Activated gamma-delta T cell treated with Interleukin-2 at 50 U/mL for 16 hours (primary cell): ENCODE data around the gene ULK4.

ENCODE experiments used
- DNase-seq: peaks from one replicate; pipeline ENCODE4 v3.0.0-alpha.2; 2020

ULK4 gene

DNA sequence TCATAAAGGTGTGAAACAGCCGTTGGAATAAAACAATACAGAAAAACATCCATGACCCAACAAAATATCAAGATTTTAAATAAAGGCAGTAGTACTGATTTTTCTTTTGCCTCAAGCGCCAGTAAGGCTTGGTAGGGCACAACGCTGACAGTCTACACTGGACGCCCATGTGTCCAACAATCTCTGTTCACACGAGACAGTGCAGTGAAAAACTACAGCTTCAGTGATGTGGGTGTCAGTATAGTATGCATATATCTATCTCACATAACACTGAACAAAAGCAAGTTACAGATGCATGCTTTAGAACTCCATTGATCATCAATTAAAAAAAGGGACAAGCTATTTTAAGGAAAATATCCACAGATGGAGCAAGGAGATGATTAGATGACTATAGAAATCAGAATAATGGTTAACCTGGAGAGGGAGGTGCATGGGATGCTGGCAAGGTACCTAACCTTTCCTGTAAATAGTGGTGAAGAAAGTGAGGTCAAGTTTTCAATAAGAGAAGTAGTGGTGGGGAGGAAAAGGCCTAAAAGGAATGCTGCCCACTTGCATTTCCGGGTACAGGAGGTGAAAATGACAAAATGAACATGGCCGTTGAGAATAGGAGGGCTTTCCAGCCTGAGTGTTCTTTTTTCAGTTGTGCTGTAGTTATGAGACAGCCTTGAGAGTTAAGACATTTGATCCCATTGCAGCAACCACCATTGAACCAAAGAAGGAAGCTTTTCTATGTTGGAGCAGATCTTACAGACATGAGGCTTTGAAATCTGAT is 719.9 kb downstream of the ULK4 start:
- no peak for DNase-seq

DNA sequence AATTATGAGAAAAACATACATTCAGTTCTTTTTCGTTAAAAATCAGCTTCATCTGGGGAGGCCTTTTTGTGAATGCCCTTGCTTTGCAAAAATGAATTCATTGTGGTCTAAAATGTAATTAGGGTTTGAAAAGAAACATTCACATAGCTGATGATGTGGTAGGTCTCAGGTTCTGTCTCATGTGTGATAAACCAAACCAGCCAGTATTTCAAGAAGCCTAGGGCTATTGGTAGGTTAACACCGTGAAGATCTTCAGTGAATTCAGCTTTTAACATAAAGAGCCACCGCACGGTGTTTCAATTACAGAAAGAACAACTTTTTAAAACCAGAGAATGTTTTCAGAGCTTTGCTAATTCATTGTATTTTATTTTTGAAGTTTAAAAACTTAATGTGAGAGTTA is 720.7 kb downstream of the ULK4 start:
- no peak for DNase-seq

DNA sequence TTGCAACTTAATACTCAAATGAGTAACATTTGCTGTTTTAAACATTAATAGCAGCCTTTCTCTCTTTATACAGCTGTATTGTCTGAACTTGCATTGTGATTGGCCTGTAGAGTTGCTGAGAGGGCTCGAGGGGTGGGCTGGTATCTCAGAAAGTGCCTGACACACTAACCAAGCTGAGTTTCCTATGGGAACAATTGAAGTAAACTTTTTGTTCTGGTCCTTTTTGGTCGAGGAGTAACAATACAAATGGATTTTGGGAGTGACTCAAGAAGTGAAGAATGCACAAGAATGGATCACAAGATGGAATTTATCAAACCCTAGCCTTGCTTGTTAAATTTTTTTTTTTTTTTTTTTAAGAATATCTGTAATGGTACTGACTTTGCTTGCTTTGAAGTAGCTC is 722.3 kb downstream of the ULK4 start:
- DNase-seq: no peak

DNA sequence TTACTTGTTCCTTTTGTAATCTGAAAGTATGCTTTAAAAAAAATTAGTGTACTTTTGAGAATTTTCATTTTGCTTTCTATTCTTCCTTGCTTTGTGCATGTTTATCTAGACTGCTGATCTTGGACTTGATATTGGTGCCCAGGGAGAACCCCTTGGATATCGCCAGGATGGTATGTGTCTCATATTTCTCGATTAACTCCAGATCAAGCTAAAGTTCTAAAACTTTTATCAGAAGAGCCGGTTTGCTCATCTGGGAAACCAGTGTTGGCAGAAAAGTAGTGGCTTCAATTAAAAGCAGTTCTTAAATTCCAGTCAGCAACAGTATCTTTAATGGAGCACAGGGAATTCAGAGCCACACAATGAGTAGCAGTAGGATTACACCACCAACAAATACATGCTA is 724.0 kb downstream of the ULK4 start:
- DNase-seq: no peak

DNA sequence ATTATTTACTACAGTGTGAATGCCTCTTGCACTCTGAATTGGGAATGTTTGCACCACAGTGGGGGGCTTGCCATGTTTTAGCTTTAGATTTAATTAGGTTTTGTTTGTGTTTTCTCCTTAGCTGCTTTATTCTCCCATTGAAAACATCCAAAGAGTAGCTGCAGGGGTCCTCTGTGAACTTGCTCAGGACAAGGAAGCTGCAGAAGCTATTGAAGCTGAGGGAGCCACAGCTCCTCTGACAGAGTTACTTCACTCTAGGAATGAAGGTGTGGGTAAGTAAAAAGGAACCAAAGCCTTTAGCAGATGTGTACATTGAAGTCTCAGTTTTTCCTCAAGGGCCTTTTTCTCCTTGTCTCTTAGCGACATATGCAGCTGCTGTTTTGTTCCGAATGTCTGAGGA is 725.7 kb downstream of the ULK4 start:
- no peak for DNase-seq

DNA sequence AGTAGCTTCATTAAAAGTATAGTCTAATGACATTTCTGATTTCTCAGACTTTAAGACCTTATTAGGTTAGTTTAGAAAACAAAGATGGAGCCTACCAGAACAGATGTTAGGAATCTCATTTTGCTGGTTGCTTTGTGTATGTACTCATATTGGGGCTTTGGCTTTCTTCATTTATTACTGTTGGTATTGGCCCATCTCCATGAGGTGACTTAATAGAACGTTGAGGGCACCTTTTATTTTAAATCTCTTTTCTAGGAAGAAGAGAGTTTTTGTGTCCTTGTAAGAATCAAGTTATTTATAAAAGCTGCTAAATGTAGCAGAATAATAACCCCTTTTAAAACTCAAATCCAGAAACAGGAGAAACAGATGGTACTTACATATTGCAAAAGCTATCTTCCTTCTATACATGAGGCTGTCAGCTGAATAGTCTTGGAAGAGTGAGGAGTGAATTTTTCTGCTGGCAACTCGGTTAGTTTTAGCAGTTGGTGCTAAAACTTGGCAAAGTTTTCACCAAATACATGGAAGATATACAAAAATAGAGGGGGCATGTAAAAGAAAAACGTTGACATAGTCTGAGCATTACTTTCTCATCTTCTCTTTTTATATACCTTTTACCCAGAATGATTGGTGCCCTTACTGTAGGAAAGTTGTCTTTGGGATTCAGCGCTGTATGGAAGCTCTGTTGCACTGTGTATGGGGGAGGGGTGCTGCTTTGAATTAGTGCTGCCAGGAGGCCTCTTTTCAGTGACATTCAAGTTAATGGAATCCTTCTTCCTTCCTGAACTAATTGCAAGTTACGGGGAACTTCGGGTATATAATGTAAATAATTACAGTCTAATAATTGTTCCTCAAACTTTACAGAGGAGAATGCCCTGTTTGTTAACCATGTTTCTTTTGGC is 726.8 kb downstream of the ULK4 start:
- no peak for DNase-seq

DNA sequence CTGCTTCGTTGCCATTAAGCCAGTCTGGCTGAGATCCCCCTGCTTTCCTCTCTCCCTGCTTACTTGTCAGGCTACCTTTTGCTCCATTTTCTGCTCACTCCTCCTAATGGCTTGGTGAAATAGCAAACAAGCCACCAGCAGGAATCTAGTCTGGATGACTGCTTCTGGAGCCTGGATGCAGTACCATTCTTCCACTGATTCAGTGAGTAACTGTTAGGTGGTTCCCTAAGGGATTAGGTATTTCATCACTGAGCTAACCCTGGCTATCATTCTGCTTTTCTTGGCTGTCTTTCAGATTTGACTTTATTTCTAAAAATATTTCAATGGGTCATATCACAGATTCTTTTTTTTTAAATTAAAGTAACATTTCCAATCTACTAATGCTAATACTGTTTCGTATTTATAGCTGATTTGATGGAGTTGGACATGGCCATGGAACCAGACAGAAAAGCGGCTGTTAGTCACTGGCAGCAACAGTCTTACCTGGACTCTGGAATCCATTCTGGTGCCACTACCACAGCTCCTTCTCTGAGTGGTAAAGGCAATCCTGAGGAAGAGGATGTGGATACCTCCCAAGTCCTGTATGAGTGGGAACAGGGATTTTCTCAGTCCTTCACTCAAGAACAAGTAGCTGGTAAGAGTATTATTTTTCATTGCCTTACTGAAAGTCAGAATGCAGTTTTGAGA is 737.6 kb downstream of the ULK4 start:
- DNase-seq: no peak

DNA sequence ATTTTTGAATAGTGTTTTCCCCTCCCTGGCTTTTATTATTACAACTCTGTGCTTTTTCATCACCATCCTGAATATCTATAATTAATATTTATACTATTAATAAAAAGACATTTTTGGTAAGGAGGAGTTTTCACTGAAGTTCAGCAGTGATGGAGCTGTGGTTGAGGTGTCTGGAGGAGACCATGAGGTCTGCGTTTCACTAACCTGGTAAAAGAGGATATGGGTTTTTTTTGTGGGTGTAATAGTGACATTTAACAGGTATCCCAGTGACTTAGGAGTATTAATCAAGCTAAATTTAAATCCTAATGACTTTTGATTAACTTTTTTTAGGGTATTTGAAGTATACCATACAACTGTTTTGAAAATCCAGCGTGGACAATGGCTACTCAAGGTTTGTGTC is 738.2 kb downstream of the ULK4 start:
- no peak for DNase-seq

DNA sequence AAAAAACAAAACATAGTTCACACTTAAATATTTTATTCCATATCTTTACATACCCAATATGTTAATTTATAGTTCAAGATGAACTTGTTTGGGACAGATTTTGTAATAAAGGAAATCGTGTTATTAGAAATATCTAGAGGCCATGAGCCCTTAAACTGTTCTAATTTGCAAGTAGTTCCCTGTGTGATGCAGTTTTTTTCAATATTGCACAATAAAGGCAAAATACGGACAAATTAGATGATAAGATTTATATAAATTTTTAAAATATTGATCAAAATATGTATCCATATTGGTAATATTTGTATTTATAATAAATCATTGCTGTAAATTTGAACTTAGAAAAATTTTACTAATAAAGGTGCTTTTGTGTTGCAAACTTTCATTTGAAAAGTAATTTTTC is 738.8 kb downstream of the ULK4 start:
- DNase-seq: no peak

DNA sequence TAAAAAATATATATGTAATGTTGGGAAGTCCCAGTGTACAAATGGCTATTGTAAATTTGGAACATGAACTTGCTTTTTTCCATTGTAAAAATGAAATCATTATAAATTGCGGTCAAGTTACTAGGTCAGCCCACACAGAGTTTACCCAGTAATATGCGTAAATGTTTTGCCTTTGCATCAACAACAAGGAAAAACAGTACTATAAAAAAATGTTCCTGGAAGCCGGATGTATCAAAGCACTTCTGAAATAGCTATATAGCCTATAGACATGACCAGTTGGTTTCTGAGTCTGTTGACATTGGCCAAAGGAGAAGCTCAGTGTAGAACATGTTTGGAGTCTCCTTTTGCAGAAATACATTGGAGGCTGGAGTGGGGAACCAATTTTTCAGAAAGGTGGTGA is 739.4 kb downstream of the ULK4 start:
- no peak for DNase-seq

DNA sequence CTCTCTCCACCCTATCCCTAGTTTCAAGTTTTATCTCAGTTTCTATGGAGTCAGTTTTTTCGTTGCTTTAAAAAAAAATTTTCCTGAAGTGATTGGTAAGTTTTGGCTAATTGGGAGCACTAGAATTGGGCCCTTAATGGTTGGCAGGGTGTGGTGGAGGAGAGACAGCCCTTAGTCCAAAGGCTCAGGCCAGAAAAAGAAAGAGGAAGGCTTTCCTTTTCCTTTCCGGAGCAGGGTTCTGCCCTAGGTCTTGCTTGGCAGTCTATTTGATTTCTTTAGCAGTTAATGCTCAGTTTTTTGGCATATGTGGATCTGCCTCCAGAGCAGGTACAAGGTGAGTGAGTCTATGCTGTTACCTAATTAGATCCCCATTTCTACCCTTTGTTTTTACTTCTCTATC is 739.9 kb downstream of the ULK4 start:
- no peak for DNase-seq

DNA sequence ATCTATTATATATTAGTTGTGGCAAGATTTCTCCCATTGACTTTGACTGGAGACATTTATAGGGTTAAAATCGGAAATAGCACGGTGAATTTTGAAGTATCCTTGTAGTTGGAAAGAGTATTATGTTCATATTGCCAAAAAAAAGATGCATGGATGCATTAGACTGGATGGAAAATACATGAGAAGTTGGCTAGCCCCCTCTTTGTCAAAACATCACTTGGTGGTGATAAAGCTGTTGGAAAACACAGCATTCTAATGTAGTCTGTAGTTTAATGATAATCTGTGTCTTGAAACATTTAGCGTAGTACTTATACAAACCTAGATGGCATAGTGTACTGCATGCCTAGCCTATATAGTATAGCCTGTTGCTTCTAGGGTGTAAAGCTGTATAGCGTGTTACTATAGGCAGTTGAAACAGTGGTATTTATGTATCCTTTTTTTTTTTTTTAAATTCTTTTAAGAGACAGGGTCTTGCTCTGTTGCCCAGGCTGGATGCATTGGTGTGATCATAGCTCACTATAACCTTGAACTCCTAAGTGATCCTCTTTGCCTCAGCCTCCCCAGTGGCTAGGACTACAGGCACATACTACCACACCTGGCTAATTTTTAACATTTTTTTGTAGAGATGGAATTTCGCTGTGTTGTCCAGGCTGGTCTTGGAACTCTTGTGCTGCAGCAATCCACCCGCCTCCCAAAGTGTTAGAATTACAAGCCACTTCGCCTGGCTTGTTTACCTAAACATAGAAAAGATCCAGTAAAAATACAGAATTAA is 740.8 kb downstream of the ULK4 start:
- no peak for DNase-seq

DNA sequence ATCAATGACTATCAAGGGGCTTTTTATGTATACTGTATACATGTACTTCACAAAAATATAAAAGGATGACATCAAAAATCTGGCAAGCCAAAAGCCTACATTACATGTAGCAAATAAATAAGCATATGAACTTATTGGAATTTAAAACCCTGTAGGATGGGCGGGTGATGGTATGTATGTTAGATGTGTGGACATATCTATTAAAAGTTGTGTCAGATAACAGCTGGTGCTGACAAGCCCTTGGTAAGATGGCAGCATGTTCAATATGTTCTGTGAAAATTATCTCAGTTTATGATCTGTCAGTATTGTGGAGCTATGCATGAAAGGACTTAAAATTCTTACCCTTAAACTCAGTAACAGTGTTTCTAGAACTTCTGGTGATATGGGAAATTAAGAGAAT is 742.5 kb downstream of the ULK4 start:
- DNase-seq: no peak

DNA sequence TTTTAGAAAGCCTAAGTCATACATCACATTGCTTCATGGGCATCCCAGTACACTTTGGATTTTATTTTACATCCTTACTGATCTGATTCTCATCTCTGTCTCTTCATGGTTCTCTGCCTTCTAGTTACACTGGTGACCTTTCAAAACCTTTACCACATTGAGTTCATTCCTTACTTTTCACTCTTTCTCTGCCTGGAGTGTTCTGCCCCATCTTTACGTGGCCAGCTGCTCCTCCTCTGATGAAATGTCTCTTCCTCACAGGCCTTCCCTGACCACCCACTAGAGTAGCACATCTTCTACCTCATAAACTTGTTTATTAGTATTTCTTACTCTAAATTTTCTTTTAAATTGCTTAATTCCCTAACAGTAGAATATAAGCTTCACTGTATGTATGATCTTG is 744.9 kb downstream of the ULK4 start:
- DNase-seq: no peak

DNA sequence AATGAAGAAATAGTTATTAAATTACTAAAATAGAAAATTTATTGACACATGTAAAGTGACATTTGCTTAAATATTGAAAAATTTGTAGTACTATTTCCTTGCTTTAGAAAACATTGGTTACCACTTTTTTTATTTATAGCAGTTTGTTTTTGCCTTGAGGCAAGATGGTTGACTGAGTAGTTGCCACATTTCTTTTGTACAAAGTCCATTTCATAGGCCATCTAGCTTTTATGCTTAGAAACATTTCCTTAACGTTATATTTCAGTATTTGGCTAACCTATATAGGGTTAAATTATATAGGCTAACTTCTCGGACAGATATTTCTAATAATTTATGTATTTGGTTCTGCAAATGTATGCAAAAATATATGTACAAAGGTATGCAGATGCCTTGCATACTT is 745.5 kb downstream of the ULK4 start:
- no peak for DNase-seq

DNA sequence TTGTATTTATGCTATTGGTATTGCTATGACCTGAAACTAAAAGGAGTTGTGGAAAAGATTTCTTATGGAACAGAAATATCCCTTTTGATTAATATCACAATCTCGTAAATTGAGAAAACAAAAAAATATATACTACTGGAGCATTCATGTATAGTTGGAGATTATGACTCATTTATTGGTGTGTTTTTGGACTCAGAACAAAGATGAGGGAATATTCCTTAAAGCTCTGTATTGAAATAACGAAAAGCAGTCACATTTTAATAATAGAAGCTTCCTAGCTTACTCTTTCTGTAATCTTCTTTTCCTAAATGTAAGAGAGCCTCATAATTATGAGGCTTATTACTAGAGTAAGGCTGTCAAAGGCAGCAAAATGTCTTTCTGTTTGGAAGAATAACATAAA is 748.3 kb downstream of the ULK4 start:
- DNase-seq: no peak

DNA sequence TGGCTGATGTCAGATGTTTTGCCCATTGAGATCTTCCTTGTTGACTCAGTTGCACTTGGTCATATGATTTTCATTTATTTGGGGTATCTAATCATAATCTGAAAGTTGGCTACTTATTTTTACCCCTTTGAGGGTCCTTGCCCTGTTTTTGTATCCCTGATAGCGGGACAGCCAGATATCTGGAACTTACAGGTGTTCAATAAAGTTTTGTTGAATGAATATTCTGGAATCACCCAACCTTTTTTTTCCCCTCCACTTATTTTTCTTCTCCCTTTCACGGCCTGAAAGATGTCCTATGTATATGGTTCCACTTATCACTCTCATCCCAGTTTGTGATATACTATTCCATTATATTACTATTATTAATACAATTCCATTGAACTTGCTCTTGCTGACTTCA is 749.8 kb downstream of the ULK4 start:
- DNase-seq: no peak

DNA sequence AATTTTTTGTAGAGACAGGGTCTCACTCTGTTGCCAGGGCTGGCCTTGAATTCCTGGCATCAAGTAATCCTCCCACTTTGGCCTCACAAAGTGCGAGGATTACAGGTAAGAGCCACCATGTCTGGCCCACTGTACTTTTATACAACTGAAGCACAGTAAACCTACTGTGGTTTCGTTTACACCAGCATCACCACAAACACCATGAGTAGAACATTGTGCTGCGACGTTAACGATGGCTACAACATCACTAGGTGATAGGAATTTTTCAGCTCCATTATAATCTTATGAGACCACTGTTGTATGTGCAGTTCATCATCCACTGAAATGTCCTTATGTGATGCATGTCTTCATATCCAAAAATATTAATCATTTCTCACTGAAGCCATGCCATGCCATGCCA is 750.9 kb downstream of the ULK4 start:
- DNase-seq: no peak

DNA sequence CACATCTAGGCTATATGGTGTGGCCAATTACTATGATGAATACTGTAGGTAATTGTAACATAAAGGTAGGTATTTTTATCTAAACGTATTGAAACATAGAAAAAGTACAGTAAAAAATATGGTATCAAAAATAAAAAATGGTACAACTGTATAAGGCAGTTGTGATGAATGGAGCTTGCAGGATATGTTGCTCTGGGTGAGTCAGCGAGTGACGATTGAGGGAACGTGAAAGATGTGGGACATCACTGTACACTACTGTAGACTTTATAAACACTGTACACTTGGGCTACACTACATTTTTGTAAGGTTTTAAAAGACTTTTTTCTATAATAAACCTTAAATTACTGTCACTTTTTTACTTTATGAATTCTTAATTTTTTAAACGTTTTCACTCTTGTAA is 752.3 kb downstream of the ULK4 start:
- DNase-seq: no peak

DNA sequence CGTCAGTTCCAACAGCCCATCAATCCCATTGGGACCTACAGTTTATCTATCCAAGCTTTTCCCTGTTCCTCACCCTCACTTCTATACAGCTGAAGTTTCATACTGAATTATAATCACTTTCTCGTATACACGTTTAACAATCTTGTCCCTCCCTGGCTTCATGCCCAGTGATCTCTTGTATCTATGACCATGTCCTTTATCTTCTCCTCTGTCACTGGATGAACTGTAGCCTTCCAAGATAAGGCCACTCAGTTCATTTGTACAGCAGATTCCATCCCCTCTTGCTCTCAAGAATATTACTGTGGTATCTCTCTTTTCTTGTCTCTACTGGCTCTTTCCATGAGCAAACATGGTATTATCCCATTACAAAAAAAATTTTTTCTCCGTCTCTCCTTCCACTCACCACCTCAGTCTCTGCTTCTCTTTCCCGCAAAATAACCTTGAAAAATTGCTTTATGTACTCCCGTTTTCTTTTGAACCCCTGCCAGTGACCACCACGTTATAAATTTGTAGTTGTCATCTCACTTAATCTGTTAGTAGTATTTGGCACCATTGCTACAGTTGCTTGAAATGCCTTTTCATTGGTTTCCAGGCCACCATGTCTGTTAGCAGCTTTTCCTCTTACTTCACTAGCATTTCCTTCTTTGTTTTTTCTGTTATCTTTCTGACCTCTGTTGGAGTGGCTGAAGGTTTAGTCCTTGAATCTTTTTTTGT is 753.2 kb downstream of the ULK4 start:
- DNase-seq: no peak

DNA sequence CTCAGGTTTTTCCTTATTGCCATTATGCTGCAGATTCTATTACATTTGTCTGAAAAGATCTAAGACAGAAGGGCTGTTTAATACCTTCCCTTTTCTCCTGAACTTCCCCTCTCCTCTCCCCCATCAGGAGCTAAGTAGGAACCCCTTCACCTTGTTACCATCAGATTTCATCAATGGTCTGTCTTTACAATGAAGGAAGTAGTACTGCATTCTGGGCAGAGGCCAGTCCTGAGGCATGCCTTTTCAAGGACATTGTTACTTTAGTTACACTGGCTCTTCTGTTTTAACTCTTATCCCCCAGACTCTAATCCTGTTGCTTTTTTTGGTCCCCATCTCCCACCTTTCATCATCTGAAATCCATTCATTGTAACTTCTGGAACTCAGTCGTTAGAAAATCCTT is 754.5 kb downstream of the ULK4 start:
- DNase-seq: no peak

DNA sequence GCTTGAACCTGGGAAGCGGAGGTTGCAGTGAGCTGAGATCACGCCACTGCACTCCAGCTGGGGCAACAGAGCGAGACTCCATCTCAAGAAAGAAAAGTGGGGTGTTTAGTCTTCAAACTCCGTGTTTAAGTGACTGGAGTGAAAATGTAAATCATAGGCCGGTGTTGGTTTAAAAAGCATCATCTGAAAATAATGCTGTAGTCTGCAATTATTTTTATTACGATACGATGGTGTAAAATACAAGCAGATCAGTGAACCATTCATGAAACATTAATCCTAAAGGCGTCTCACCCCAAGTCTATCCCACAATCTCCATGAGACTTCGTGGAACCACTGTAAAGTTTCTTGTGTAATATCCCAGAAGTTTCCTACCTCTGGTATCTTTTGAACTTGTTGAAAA is 756.3 kb downstream of the ULK4 start:
- no peak for DNase-seq
